Neuronal stem cell (in vitro differentiated cells): Measurements from ENCODE around the gene USP11.

Experiments used
- DNase-seq: peaks from one replicate; pipeline ENCODE4 v3.0.0-alpha.2; 2013; ENCODE audit warnings: low spot score
- H2AFZ ChIP-seq: one replicate; pipeline ENCODE4 v1.6.1; 2013; ENCODE audit warnings: mild to moderate bottlenecking, low read length, inconsistent platforms
- H2AK5ac ChIP-seq: 2 replicates; pipeline ENCODE4 v1.6.1; 2013; ENCODE audit warnings: low read depth, mild to moderate bottlenecking, inconsistent platforms, low read length, moderate library complexity, mixed read lengths
- H2BK120ac ChIP-seq: 2 replicates; pipeline ENCODE4 v1.6.1; 2013; ENCODE audit warnings: low read depth, mild to moderate bottlenecking, inconsistent platforms, low read length, moderate library complexity, mixed read lengths
- H2BK12ac ChIP-seq: one replicate; pipeline ENCODE4 v1.6.1; 2013; ENCODE audit warnings: low read length, inconsistent platforms
- H2BK15ac ChIP-seq: 2 replicates; pipeline ENCODE4 v1.6.1; 2013; ENCODE audit warnings: mild to moderate bottlenecking, low read length, inconsistent platforms, mixed read lengths
- H2BK5ac ChIP-seq: one replicate; pipeline ENCODE4 v1.6.1; 2013; ENCODE audit warnings: inconsistent platforms, mild to moderate bottlenecking, low read length, moderate library complexity
- H3K14ac ChIP-seq: one replicate; pipeline ENCODE4 v1.6.1; 2013; ENCODE audit warnings: low read length, inconsistent platforms
- H3K18ac ChIP-seq: 2 replicates; pipeline ENCODE4 v1.6.1; 2013; ENCODE audit warnings: low read length, inconsistent platforms
- H3K23ac ChIP-seq: 2 replicates; pipeline ENCODE4 v1.6.1; 2013; ENCODE audit warnings: low read depth, mild to moderate bottlenecking, mixed read lengths, low read length, inconsistent platforms; ENCODE audit not compliant: poor library complexity
- H3K27ac ChIP-seq: replicated peaks from 3 replicates; pipeline ENCODE4 v1.5.1; 2013; ENCODE audit warnings: low read length, inconsistent platforms
- H3K27me3 ChIP-seq, 3 experiments: 2 replicates each; pipeline ENCODE4 v1.6.1; 2013; ENCODE audit warnings: low read length in 3 of 3, mild to moderate bottlenecking in 2 of 3, inconsistent platforms in 1 of 3, low read depth in 1 of 3, mixed read lengths in 1 of 3, moderate library complexity in 1 of 3; ENCODE audit not compliant: control insufficient read depth in 3 of 3, insufficient read depth in 3 of 3
- H3K36me3 ChIP-seq, 2 donors: replicated peaks in 1 of 2; 2 replicates each; pipeline ENCODE4 v1.6.1; 2013; ENCODE audit warnings: low read length in 2 of 2; ENCODE audit not compliant: control insufficient read depth in 2 of 2, insufficient read depth in 2 of 2
- H3K4ac ChIP-seq: 2 replicates; pipeline ENCODE4 v1.6.1; 2013; ENCODE audit warnings: inconsistent platforms, mild to moderate bottlenecking, low read length, moderate library complexity
- H3K4me1 ChIP-seq, 2 donors: 1 replicate in 1 of 2; 2 replicates in 1 of 2; pipeline ENCODE4 v1.6.1; 2013; ENCODE audit warnings: low read length in 2 of 2, low read depth in 1 of 2; ENCODE audit not compliant: control insufficient read depth in 2 of 2, insufficient read depth in 1 of 2
- H3K4me2 ChIP-seq: one replicate; pipeline ENCODE4 v1.6.1; 2013; ENCODE audit warnings: mild to moderate bottlenecking, low read length, inconsistent platforms; ENCODE audit not compliant: insufficient read depth, poor library complexity, severe bottlenecking
- H3K4me3 ChIP-seq, 2 donors: 2 replicates each; pipeline ENCODE4 v1.5.1; 2013; ENCODE audit warnings: low read length in 2 of 2, mild to moderate bottlenecking in 2 of 2, inconsistent platforms in 1 of 2, moderate library complexity in 1 of 2
- H3K79me1 ChIP-seq: one replicate; pipeline ENCODE4 v1.6.1; 2013; ENCODE audit warnings: low read depth, mild to moderate bottlenecking, inconsistent platforms, low read length, moderate library complexity
- H3K9ac ChIP-seq: one replicate; pipeline ENCODE4 v1.6.1; 2013; ENCODE audit warnings: mild to moderate bottlenecking, low read depth, low read length, inconsistent platforms; ENCODE audit not compliant: poor library complexity
- H3K9me3 ChIP-seq, 2 donors: replicated peaks in 1 of 2; 2 replicates each; pipeline versions ENCODE3 to v1.6.1; 2013; ENCODE audit warnings: low read length in 2 of 2, mild to moderate bottlenecking in 2 of 2, inconsistent platforms in 1 of 2, low read depth in 1 of 2, mixed read lengths in 1 of 2, moderate library complexity in 1 of 2; ENCODE audit not compliant: control insufficient read depth in 2 of 2, insufficient read depth in 1 of 2
- H4K8ac ChIP-seq: one replicate; pipeline ENCODE4 v1.6.1; 2013; ENCODE audit warnings: low read depth, mild to moderate bottlenecking, inconsistent platforms, low read length, moderate library complexity
- H4K91ac ChIP-seq: one replicate; pipeline ENCODE4 v1.6.1; 2013; ENCODE audit warnings: low read length, low read depth, mild to moderate bottlenecking, inconsistent platforms; ENCODE audit not compliant: poor library complexity
- WGBS, 2 donors: extraction: QIAGEN DNeasy Blood & Tissue Kit; methylation state at CpG; one replicate each; pipeline ENCODE4 v1.1.7; 2013; ENCODE audit warnings: missing lambda C conversion rate in 2 of 2, mixed read lengths in 1 of 2; ENCODE audit not compliant: insufficient read length in 2 of 2, insufficient replicate concordance in 1 of 2; ENCODE audit errors: extremely low coverage in 2 of 2; 5-methylcytosine and 5-hydroxymethylcytosine counted together

Gene USP11

GRCh38 chrX:47222751-47223350 is 10.0 kb upstream of the USP11 start:
- no peak overlapping the region for H2BK12ac ChIP-seq
- no CpG with 5 or more reads among the region's 10 CpGs for WGBS, 2 donors
- no peak overlapping the region for H3K9ac ChIP-seq
- no peak for DNase-seq
- H3K9me3 ChIP-seq: no peaks in the 10 kb centered on the region
- peaks cover 0 to 6% (median 0%) of the 10 kb centered on the region in 3 experiments for H3K27me3 ChIP-seq
- no peak overlapping the region for H3K27ac ChIP-seq
- no peak overlapping the region for H3K4me3 ChIP-seq
- H3K4me1 ChIP-seq: peaks cover 9 to 15% of the 10 kb centered on the region in 2 donors
- H2BK120ac ChIP-seq: no peak overlapping the region
- no peak overlapping the region for H3K4ac ChIP-seq
- H2BK15ac ChIP-seq: no peak overlapping the region
- no peak overlapping the region for H4K8ac ChIP-seq
- H3K14ac ChIP-seq: no peak overlapping the region
- H3K23ac ChIP-seq: no peak overlapping the region
- H3K36me3 ChIP-seq: peaks cover 39 to 77% of the 10 kb centered on the region in 2 donors
- peaks cover 9% of the 10 kb centered on the region for H3K79me1 ChIP-seq
- no peak overlapping the region for H4K91ac ChIP-seq
- no peak overlapping the region for H3K4me2 ChIP-seq
- no peak overlapping the region for H2AK5ac ChIP-seq
- H2BK5ac ChIP-seq: no peak overlapping the region
- no peak overlapping the region for H3K18ac ChIP-seq
- no peak overlapping the region for H2AFZ ChIP-seq

- H4K91ac ChIP-seq: no peak overlapping the region
- H2BK5ac ChIP-seq: no peak overlapping the region
- H4K8ac ChIP-seq: no peak overlapping the region
- H3K4ac ChIP-seq: no peak overlapping the region
- WGBS, 2 donors: no CpG with 5 or more reads among the region's 13 CpGs
- no peak overlapping the region for H2AFZ ChIP-seq
- H3K27ac ChIP-seq: no peak overlapping the region
- H3K4me2 ChIP-seq: no peak overlapping the region
- no peak overlapping the region for H2BK15ac ChIP-seq
- H2BK120ac ChIP-seq: no peak overlapping the region
- H3K79me1 ChIP-seq: peaks cover 8% of the 10 kb centered on the region
- peaks cover 9 to 15% of the 10 kb centered on the region in 2 donors for H3K4me1 ChIP-seq
- no peak overlapping the region for H3K18ac ChIP-seq
- H2AK5ac ChIP-seq: no peak overlapping the region
- no peak for DNase-seq
- no peak overlapping the region for H3K23ac ChIP-seq
- no peak overlapping the region for H2BK12ac ChIP-seq
- peaks cover 0 to 7% (median 0%) of the 10 kb centered on the region in 3 experiments for H3K27me3 ChIP-seq
- no peak overlapping the region for H3K9ac ChIP-seq
- no peak overlapping the region for H3K14ac ChIP-seq
- H3K36me3 ChIP-seq: peaks cover 42 to 86% of the 10 kb centered on the region in 2 donors
- no peak overlapping the region for H3K4me3 ChIP-seq
- no peaks in the 10 kb centered on the region for H3K9me3 ChIP-seq
Measured at GRCh38 chrX:47223476-47224250, 9.1 kb upstream of the USP11 start.

GRCh38 chrX:47224266-47224895 is 8.4 kb upstream of the USP11 start:
- Histone ChIP-seq H4K8ac (no peak overlapping the region), H3K4ac (no peak overlapping the region), H3K14ac (no peak overlapping the region), H3K27ac (no peak overlapping the region), H3K23ac (no peak overlapping the region), H3K4me2 (no peak overlapping the region), H3K4me3 (no peak overlapping the region), H3K4me1 (peaks cover 9 to 14% of the 10 kb centered on the region in 2 donors), H2AK5ac (no peak overlapping the region), H2BK12ac (no peak overlapping the region), H3K27me3 (peaks cover 0 to 8% (median 0%) of the 10 kb centered on the region in 3 experiments), H3K9me3 (no peaks in the 10 kb centered on the region), H2AFZ (no peak overlapping the region), H2BK120ac (no peak overlapping the region), H3K36me3 (peaks cover 43 to 93% of the 10 kb centered on the region in 2 donors), H3K9ac (no peak overlapping the region), H2BK15ac (no peak overlapping the region), H2BK5ac (no peak overlapping the region), H3K18ac (no peak overlapping the region), H4K91ac (no peak overlapping the region), H3K79me1 (peaks cover 6% of the 10 kb centered on the region)
- DNase-seq: no peak
- WGBS, 2 donors: no CpG with 5 or more reads among the region's 17 CpGs

GRCh38 chrX:47224896-47225290 is 7.9 kb upstream of the USP11 start:
- H3K4me1 ChIP-seq: peaks cover 4 to 9% of the 10 kb centered on the region in 2 donors
- no peaks in the 10 kb centered on the region for H3K9me3 ChIP-seq
- H3K18ac ChIP-seq: no peak overlapping the region
- no peak overlapping the region for H4K91ac ChIP-seq
- H2BK12ac ChIP-seq: no peak overlapping the region
- no peak overlapping the region for H3K4me3 ChIP-seq
- no peak overlapping the region for H3K27ac ChIP-seq
- peaks cover 0 to 8% (median 0%) of the 10 kb centered on the region in 3 experiments for H3K27me3 ChIP-seq
- H3K9ac ChIP-seq: no peak overlapping the region
- H3K4me2 ChIP-seq: no peak overlapping the region
- no peak overlapping the region for H3K23ac ChIP-seq
- H2BK5ac ChIP-seq: no peak overlapping the region
- no peak for DNase-seq
- H2BK15ac ChIP-seq: no peak overlapping the region
- H3K79me1 ChIP-seq: peaks cover 6% of the 10 kb centered on the region
- no peak overlapping the region for H3K4ac ChIP-seq
- H3K14ac ChIP-seq: no peak overlapping the region
- no peak overlapping the region for H4K8ac ChIP-seq
- H2AK5ac ChIP-seq: no peak overlapping the region
- no CpG with 5 or more reads among the region's 4 CpGs for WGBS, 2 donors
- no peak overlapping the region for H2AFZ ChIP-seq
- H2BK120ac ChIP-seq: no peak overlapping the region
- H3K36me3 ChIP-seq: peaks cover 43 to 96% of the 10 kb centered on the region in 2 donors
